WTC11 (cell line): ENCODE data around the gene CCDC107. TPM values are rescaled to one million over a fixed set of nuclear protein-coding genes. Genes with fewer than 3 reads are reported as not detected.

Experiments used
- ATAC-seq: fragments of 200-7000 bp; cut with Tn5 transposase; 2 replicates; pipeline ENCODE4 v1.10.0; 2021; ENCODE audit warnings: mild to moderate bottlenecking, moderate library complexity
- CTCF ChIA-PET: fragments of 300-600 bp; sonication (Branson Sonifier 250); formaldehyde crosslinking; loops from one replicate; lab custom pipeline; 2021; ENCODE audit warnings: antibody characterized with exemption; lab: Charles Lee
- POLR2A ChIA-PET: fragments of 350-600 bp; sonication (Branson Sonifier 250); formaldehyde crosslinking; loops from one replicate; lab custom pipeline; 2021; ENCODE audit warnings: antibody characterized with exemption; lab: Charles Lee
- DNase-seq: peaks from one replicate; pipeline ENCODE4 v3.0.0; 2021; ENCODE audit warnings: low spot score
- H3K27ac Mint-ChIP-seq: 2 replicates; pipeline ENCODE4 v1.8.0; 2021; ENCODE audit warnings: mixed read lengths
- H3K27me3 Mint-ChIP-seq: 2 replicates; pipeline ENCODE4 v1.8.0; 2021; ENCODE audit warnings: low read depth, mild to moderate bottlenecking, moderate library complexity, mixed read lengths
- H3K36me3 Mint-ChIP-seq: 2 replicates; pipeline ENCODE4 v1.8.0; 2021; ENCODE audit warnings: mixed read lengths
- H3K4me1 Mint-ChIP-seq: 2 replicates; pipeline ENCODE4 v1.8.0; 2022; ENCODE audit warnings: mixed read lengths
- H3K4me3 Mint-ChIP-seq: 2 replicates; pipeline ENCODE4 v1.8.0; 2021; ENCODE audit warnings: mild to moderate bottlenecking, moderate library complexity, mixed read lengths
- H3K9me3 Mint-ChIP-seq: 2 replicates; pipeline ENCODE4 v1.8.0; 2021; ENCODE audit warnings: mixed read lengths
- ARID4B ChIP-seq: sonication (generic); formaldehyde crosslinking; IDR thresholded peaks from 2 replicates; pipeline ENCODE4 v1.8.0; 2023; ENCODE audit warnings: missing genetic modification reagents, mild to moderate bottlenecking, borderline replicate concordance
- ATF3 ChIP-seq: sonication (generic); formaldehyde crosslinking; conservative IDR thresholded peaks from 2 replicates; pipeline ENCODE4 v1.8.1; 2022; ENCODE audit warnings: mild to moderate bottlenecking, missing genetic modification reagents
- JUN ChIP-seq: sonication (generic); formaldehyde crosslinking; IDR thresholded peaks from 2 replicates; pipeline ENCODE4 v1.8.0; 2023; ENCODE audit warnings: mild to moderate bottlenecking, missing genetic modification reagents
- KAT7 ChIP-seq: sonication (generic); formaldehyde crosslinking; IDR thresholded peaks from 2 replicates; pipeline ENCODE4 v1.8.1; 2023; ENCODE audit warnings: missing genetic modification reagents, mild to moderate bottlenecking, borderline replicate concordance
- MAX ChIP-seq: sonication (generic); formaldehyde crosslinking; IDR thresholded peaks from 2 replicates; pipeline ENCODE4 v1.8.0; 2022; ENCODE audit warnings: mild to moderate bottlenecking, missing genetic modification reagents
- RELA ChIP-seq: sonication (generic); formaldehyde crosslinking; IDR thresholded peaks from 2 replicates; pipeline ENCODE4 v1.8.1; 2022; ENCODE audit warnings: missing genetic modification reagents, mild to moderate bottlenecking, borderline replicate concordance
- STAT6 ChIP-seq: sonication (generic); formaldehyde crosslinking; conservative IDR thresholded peaks from 2 replicates; pipeline ENCODE4 v1.8.1; 2023; ENCODE audit warnings: mild to moderate bottlenecking, low read depth, missing genetic modification reagents, moderate library complexity
- TCF7 ChIP-seq: sonication (generic); formaldehyde crosslinking; IDR thresholded peaks from 2 replicates; pipeline ENCODE4 v1.8.0; 2022; ENCODE audit warnings: mild to moderate bottlenecking, low read depth, missing genetic modification reagents, moderate library complexity
- ZMAT4 ChIP-seq: fragments of 250-450 bp; sonication (Bioruptor Pico); IDR thresholded peaks from 2 replicates; pipeline ENCODE4 v1.9.0; 2021; ENCODE audit warnings: mild to moderate bottlenecking
- ZNF232 ChIP-seq: sonication (generic); formaldehyde crosslinking; IDR thresholded peaks from 2 replicates; pipeline ENCODE4 v1.8.0; 2022; ENCODE audit warnings: mild to moderate bottlenecking, missing genetic modification reagents
- ZNF396 ChIP-seq: fragments of 250-450 bp; sonication (Bioruptor Pico); IDR thresholded peaks from 2 replicates; pipeline ENCODE4 v1.8.0; 2021; ENCODE audit warnings: mild to moderate bottlenecking, moderate library complexity, borderline replicate concordance
- ZNF532 ChIP-seq: fragments of 250-450 bp; sonication (Bioruptor Pico); IDR thresholded peaks from 2 replicates; pipeline ENCODE4 v1.9.0; 2021; ENCODE audit warnings: mild to moderate bottlenecking, borderline replicate concordance
- total RNA-seq: library from RNA; stranded (reverse); gene quantifications from 3 replicates; pipeline ENCODE4 v1.2.3, GENCODE V29; 2021

The CCDC107 gene
- total RNA-seq, 1 experiment from 2014 or later, result 10.8 TPM

GRCh38 chr9:35674025-35674361 is 15.9 kb downstream of the CCDC107 start (continued):
- TF ChIP-seq ZNF532, result no peak
- TF ChIP-seq JUN (CRISPR knock-in tag), result no peak
- TF ChIP-seq STAT6, result no peak
- TF ChIP-seq ATF3 (CRISPR knock-in tag), result no peak
- no peak for TF ChIP-seq ZNF396 (CRISPR knock-in tag)
- TF ChIP-seq, all 79 proteins: peak for 0

- ChIA-PET POLR2A (interaction anchor here (0.9 to 2.2 kb wide), 8 partner anchors 10 to 75 kb away, joined by 3 to 21 read pairs (median 5); partner anchors contain the start of genes ARHGEF39, CCDC107, CREB3 and RMRP), CTCF (interaction anchor here (0.5 to 4.5 kb wide), 22 partner anchors 10 to 982 kb away, joined by 3 to 41 read pairs (median 6); partner anchors contain the start of genes ARHGEF39, CCDC107, RMRP and TPM2)
- H3K9me3 Mint-ChIP-seq, result no peaks in the 10 kb centered on the region
- peak; percentile 35 for DNase-seq
- H3K27me3 Mint-ChIP-seq, result peaks cover 30% of the 10 kb centered on the region
- TF ChIP-seq ZNF532 (no peak), ZMAT4 (CRISPR knock-in tag) (no peak), RELA (CRISPR knock-in tag) (no peak), MAX (no peak), ARID4B (CRISPR knock-in tag) (0 out of 2 replicates have a peak, but pooled peaks have one; percentile 19), TCF7 (no peak), ZNF232 (CRISPR knock-in tag) (no peak), KAT7 (CRISPR knock-in tag) (no peak)
- TF ChIP-seq, all 79 proteins: peak for 1
- Mint-ChIP-seq H3K27ac (no peak overlapping the region), H3K4me1 (peaks cover 9% of the 10 kb centered on the region), H3K36me3 (no peaks in the 10 kb centered on the region), H3K4me3 (peak overlapping the region; percentile 69)
- peak; percentile 12 for ATAC-seq
Observed at GRCh38 chr9:35675204-35675603, 17.1 kb downstream of the CCDC107 start.
